ENCODE measurements around the gene CDK2.
"Not testable (repeated sequence)": the region's sequence is repeated elsewhere in the genome, so short reads cannot be mapped to it uniquely, and the experiment has no call there.

CDK2 gene

DNA sequence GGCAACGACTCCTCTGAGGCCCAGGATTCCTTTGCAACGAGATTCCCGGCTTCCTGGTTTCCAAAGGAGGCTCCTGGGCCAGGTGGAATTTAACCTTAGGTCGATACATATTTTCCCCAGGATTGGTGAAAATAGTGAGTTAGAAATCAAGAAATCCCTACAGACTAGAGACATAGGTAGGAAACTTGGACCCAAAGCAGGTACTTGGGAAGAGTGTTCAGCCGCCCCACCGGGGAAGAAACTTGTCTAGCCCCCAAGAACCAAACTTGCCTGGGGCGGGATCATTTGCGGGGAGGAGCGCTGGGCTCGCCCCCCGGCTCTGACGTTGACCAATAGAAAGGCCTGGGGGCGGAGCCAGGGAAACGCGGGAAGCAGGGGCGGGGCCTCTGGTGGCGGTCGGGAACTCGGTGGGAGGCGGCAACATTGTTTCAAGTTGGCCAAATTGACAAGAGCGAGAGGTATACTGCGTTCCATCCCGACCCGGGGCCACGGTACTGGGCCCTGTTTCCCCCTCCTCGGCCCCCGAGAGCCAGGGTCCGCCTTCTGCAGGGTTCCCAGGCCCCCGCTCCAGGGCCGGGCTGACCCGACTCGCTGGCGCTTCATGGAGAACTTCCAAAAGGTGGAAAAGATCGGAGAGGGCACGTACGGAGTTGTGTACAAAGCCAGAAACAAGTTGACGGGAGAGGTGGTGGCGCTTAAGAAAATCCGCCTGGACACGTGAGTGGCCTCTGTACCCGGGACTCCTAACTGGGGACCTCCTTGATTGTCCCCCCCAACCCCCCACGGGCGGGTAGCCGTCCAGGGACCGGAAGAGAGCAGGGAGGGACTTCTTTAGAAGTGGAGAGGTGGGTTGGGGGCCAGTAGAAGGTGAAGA lies at the start of gene CDK2:
Gene CDK2, plus strand, starts transcription at position 423 of the 874 bp plus-strand sequence. Its CDS starts 179 bp downstream, at position 602.
- DNase-seq (ENCODE audit: low read depth): peak; percentile 54

DNA sequence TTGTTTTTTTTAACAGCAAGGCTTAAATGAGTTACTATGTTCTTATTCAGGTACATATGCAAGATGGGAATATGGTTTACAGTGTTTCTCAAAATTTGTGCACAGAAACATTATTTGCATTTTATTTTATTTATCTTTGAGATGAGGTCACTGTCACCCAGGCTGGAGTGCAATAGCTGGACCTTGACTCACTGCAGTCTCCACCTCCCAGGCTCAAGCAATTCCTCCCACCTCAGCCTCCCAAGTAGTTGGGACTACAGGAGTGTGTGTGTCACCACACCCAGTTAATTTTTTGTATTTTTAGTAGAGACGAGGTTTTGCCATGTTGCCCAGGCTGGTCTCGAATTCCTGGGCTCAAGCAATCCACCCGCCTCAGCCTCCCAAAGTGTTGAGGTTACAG lies 47.6 kb upstream of the CDK2 start:
- DNase-seq (ENCODE audit: low read depth): not testable (repeated sequence)

DNA sequence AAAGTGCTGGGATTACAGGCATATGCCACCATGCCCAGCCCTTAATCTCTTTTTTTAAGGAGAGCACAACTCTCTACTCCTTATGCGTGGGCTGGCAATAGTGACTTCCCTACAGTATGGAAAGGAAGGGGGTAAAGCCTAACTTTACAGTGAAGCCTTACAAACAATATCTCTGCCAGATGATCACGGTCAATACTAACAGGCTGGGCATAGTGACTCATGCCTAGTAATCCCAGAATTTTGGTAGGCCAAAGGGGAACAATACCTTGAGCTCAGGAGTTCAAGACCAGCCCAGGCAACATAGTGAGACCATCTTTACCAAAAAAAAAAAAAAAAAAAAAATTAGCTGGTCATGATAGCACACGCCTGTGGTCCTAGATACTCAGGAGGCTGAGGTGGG lies 44.5 kb upstream of the CDK2 start:
- no peak for DNase-seq (ENCODE audit: low read depth)

DNA sequence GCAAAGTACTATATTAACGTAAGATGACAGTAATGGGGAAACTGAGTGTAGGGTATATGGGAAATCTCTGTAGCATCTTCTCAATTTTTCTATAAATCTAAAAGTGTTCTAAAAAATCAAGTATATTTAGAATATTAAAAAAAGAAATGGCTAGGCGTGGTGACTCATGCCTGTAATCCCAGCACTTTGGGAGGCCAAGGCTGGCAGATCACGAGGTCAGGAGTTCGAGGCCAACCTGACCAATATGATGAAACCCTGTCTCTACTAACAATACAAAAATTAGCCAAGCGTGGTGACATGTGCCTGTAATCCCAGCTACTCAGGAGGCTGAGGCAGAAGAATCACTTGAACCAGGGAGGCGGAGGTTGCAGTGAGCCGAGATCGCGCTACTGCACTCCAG lies 43.0 kb upstream of the CDK2 start:
- DNase-seq (ENCODE audit: low read depth): not testable (repeated sequence)

DNA sequence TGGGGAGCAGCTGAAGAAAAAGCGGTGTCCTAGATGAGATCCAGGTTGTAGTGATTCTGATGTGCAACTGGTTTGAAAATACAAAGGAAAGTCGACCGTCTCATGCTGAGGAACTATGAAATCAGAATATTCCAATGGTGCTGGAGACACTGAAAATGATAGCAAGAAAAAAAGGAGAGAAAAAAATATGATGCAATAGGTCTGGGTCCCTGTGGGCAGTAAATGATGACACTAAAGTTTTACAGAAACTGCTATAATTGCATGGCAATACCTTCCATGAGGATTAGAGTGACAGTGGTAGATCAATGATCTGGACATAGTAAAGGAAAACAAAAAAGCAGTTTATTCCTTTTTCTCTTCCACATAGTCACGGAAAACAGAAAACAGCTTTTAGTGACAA lies 41.3 kb upstream of the CDK2 start:
- DNase-seq (ENCODE audit: low read depth): no peak

DNA sequence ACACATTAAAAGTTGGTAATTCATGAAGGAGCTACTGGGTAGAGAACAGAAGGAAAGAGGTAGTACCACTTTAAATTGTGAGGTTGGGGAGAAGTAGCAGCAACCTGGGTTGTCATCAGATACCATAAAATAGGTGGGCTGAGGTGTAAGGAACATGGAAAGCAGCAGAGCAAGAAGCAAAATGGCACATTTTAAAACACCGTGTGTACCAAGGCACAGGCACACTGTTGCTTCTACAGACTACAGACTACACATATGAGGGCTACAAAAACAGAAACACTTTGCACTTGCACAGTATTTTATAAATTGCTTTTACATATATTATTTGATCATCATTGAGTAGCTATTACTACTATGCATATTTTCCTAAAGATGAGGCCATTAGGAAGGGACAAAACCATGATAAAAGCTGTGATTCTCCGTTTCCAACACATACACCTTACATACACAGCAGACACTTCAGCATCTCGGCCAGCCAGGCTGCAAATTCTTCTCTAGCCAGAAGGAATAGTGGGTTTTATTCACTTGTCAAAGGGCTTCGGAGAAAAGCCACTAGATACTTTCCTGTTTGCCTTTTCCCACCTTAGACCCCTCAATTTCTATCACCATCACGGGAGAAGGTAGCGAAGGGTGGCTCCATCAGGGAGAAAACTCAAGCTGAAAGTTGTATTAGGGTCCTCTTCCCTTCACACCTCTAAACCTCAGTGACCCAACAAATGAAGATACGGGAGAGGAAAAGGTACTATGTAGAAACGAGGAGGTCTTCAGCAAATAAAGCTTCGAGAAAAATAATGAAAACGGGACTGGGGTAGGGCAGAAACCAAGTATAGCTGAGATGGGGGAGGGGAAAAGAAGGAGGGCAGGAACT lies 40.5 kb upstream of the CDK2 start:
- DNase-seq (ENCODE audit: low read depth): no peak

DNA sequence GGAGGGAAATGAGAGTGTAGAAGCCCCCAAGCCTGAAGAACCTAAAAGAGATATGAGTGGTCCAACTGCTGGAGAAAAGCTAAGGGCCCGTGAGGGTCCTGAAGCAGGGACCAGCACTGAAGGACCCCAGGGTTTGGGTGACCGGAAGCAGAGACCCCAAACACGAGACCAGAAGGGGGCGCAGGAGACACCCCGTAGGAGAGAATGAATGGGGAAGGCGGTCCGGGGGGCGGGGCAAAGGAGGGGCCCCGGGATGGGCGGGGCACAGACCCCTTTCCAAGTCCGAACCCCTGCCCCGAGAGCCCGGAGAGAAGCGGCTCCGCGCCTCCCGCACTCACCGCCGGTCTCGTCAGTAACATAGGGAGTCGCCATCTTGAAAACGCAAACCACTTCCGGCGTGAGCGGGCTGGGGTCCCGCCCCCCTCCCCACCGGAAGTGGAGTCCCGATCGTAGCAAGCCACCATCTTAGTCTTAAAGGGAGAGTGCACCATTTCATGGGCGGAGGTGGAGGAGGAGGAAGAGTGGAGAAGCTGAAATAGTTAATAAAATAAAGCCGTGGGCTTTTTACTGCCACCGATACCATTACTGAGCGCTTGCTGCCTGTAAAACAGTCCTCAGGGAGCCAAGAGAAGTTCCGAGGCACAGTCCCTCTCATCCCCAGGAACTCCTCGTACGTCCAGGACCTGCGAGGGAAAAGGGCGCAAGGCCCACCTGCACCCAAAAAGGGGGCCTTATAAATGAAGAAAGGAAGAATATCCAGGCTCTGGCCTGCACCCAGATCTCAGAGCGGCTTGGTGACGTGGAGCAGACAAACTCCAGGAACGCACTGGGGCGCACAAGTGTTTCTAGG lies 39.7 kb upstream of the CDK2 start:
- peak; percentile 84 for DNase-seq (ENCODE audit: low read depth)

DNA sequence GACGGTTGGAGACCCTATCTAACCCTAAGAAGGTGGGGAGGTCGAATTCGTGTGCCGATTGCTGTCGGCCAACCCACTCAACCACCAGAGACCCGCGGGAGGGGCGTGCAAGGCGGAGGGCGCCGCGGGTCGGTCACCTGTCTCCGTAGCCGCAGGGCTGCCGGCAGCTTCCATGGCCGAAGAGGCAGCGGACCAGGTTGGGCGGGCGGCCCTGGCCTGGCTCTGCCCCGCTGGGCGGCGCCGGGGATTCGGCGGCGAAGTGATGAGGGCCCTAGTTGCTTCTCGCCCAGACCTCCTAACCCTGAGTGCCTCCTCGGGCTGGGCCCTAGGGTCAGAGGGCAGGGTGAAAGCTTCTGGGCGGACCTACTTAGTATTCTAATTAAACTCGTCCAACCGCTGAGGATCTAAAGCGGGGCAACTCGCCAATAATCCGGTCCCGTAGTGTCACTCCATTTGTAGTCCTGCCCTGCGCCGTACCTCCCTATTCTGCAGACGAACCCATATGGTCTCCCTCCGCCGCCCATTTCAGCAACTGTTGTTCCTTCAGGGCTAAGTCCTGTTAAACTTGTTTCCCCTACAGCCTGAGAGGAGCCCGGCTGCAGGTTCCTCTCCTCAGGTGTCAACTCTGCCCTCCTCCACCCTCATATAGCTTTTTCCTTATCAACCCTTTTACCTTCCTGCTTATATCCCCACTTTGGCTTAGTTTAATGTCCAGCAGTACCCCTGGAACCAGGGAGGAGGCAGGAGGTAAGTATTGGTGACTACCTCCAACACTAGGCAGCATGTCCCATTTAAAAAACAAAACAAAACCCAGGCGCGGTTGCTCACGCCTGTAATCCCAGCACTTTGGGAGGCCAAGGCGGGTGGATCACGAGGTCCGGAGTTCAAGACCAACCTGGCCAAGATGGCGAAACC lies 38.8 kb upstream of the CDK2 start, which contains the start of gene PYM1:
Gene PYM1, minus strand, starts transcription at position 307 of the 915 bp plus-strand sequence. Its CDS starts 133 bp downstream, at position 174.
- peak; percentile 87 for DNase-seq (ENCODE audit: low read depth)

DNA sequence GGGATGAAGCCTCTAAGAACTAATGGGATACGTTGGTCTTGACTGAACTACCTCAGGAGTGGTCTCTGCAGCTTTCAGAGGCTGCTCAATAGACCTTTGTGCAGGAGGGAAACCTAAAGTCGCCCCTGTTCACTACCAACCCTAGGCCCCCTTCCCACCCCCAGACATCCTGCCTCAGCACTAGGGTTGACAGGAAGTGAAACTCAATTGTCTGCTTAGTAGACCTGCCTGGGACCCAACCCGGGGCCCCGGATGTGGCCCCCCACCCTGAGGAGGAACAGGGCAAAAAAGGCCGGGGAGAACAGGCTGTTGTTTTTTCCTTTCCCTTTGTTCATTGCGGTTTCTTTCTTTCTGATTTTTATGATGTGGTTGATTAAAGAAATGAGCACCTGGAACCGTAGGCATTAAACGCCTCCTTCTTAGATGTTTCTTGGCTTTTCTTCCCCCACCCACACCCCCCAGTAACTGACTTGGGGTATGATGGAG lies 37.3 kb upstream of the CDK2 start:
- DNase-seq (ENCODE audit: low read depth): no peak

DNA sequence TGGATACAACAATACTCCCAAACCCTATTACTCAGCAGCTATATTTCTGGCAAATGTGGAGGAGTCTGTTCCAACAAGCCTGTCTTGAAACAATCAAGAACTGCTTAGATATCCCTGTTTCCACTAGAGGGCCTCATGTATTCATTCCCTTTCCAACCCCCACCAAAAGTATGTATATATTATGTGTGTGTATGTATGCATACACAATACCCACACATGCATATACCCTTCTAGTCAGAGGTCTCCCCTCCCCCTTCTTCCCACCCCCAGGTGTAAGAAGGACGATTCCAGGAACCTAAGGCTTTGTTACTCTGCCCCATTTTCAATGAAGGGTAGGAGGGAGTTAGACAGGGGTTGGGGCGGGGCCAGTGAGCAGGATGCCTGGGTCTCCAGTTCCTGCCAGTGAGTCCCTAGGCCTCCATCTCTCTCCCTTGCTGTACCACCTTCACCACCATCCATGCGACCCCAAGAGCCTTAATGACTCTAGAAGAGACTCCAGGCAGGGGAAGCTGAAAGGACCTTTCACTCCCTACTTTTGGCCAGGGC lies 35.8 kb upstream of the CDK2 start, which contains the start of gene DGKA:
Gene DGKA, plus strand, starts transcription at position 392 of the 546 bp plus-strand sequence. CDS start 5,342 bp downstream, outside the sequence.
- peak; percentile 37 for DNase-seq (ENCODE audit: low read depth)

DNA sequence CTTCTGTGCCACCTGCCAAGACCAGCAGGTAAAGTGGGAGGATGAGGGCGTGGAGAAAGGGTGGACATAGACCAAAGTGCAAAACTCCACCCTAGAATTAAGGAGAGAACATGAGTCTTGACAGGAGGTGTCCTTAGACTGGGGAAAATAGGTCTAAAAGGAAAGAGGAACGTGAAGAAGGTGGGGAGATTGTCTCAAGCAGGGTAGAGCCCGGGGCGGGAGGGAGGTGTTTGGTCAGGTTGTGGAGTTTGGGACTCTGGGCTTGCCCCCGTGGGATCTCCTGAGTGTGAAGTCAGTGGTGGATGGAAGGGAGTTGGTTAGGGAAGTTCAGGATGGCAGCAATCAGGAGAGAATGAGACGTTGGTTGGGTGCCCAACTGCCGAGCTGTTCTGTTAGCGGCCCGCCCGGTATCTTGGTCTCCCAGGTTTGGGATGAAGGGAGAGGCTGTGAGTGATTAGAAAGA lies 35.3 kb upstream of the CDK2 start:
- DNase-seq (ENCODE audit: low read depth): no peak

DNA sequence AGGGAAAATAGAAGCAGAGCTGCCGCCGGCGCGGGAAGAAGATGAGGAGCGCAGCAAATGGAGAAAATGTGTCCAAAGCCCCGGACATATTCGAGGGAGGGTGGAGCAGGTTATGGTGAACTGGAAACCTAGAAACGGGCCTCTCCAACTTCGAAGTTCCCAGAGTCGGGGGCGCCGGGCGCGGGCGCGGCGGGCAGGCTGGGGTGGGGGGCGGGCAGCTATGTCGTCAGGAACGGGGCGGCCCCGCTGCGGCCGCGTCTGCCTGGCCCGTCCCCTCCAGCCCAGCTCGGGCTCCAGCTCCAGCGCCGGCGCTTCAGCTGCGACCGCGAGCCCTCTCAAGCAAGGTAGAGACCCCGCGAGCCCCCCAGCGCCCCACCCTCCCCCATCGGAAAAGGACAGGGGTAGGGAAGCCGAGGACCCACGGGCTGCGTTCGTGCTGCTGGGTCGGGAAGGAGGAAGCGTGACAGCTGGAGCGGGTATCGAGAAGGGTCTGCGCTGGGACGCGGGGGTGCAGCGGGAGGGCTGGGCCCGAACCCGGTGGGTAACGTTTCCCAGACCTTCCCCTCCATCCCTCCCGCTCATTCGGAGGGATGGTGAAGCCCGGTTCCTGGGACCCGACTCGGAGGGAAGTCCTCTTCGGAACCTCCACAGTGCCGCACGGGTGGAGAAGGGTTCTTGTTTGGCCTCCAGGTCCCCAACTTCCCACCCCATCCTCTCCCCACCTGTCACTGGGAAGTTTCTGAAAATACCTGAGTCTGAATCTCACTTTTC lies 34.7 kb upstream of the CDK2 start:
- DNase-seq (ENCODE audit: low read depth): peak; percentile 20

DNA sequence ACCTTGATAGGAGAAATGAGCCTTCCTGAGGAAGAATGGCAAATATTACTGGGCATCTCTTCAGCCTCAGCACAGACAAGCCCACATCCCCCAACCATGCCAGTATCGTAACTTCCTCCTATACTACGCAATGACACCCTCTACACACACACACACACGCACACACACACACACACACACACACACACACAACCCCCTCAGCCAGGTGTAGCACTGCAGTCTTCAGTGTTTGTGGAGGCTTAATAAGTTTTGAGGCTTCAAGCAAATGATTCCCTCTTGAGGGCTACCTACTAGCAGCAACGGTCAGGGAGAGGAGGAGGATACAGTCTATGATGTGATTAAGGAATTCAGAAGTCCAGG lies 34.1 kb upstream of the CDK2 start:
- DNase-seq (ENCODE audit: low read depth): no peak

DNA sequence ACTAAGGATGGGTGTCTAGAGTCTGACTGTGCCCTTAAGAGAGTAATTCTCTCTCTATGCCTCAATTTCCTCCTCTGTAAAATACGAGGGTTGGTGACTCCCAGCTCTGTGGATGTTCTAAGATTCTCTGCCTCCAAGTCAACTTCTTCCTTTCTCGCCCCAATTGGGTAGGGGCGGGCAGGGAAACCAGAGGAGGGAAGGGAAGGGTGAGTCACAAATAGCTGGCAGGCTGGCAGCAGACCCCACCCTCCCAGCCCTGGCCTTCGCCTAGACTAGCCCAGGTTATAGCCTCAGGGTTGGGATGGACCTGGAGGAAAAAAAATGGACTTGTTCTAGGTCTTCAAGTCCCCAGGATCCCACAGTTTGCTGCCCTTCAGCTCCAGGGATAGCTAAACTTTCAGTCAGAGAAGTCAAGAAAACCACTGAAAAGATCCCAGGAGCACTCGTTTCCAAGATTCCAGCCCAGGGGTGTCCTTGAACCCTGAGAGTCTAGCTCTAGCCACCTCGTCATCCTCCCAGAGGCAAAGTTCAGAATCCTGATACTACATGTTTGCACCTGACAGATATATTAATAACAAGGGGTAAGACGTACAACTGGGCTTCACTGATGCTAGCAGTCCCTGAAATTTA lies 33.3 kb upstream of the CDK2 start:
- DNase-seq (ENCODE audit: low read depth): no peak

DNA sequence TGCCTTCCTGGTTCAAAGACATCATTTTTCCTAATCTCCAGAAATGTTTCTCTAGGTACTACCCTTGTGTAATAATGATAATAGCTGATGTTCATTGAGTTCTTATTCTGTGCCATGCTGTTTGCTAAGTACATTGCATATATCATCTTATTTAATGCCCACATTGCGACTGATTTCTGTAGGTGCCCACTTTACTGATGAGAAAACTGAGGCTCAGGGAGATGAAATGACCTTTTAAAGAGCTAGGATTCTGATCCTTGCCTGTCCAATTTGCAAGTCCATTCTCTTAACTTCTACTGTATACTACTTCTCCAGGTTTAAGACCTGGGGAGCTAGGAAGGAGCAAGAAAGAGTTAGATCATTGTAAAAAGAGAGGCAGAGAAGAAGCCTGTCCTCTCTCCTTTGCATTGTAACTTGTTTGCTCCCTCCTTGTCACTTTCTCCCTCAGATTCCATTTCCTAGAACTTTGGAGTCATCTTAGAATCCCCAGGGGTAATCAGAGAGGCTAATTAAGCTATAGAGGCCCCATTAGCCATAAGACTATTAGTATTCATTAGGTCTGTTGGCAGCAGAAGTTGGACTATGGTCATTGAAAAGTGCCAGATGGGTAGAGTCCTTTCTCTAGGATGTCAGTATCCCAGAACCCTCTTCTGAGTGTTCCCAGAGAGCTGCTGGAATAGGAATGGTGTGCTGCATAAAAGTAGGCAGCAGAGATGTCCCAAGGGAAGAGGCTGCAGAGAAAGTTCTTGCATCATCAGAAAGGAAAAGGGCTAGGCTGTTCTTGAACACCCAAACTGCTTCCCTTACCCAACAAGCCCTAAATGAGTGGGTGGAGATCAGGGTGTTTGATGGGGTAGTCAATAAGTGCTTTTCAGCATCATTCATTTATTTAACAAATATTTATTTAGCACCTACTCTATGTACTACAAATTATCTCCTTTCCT lies 32.6 kb upstream of the CDK2 start:
- no peak for DNase-seq (ENCODE audit: low read depth)

DNA sequence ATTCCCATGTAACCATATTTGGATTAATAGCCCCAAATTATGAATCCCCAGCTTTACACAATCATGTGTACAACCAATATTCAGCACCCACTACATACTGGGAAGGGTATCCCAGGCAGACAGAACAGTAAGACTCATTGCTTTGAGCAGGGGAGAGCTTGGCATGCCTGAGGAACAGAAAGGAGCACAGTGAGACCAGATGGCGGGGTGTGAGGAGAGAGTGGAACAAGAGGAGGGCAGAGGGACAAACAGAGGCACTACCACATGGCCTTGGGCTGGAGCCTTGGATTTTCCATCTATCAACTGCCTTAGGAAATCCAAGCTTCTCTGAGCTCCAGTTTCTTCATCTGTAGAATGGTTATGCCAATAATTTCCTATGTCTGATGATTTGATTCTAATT lies 31.9 kb upstream of the CDK2 start:
- no peak for DNase-seq (ENCODE audit: low read depth)

DNA sequence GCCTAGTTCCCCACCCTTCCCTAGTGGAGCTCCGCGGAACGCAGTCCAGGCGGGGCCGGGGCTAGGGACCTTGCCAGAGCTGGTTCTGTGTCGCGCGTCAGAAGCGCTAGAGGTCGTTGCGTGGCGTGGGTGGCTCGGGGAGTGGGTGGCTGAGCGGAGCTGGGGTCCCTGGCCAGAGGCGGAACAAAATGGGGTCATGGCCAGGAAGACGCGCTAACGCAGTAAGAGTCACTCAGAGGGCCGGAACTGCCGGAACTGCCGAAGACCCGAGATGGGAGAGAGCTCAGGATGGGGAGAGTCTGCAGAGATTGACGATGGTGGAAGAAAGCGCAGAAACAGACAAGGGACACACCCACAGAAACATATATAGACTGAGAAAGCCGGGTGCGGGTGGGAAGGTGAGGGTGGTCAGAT lies 30.9 kb upstream of the CDK2 start:
- no peak for DNase-seq (ENCODE audit: low read depth)

DNA sequence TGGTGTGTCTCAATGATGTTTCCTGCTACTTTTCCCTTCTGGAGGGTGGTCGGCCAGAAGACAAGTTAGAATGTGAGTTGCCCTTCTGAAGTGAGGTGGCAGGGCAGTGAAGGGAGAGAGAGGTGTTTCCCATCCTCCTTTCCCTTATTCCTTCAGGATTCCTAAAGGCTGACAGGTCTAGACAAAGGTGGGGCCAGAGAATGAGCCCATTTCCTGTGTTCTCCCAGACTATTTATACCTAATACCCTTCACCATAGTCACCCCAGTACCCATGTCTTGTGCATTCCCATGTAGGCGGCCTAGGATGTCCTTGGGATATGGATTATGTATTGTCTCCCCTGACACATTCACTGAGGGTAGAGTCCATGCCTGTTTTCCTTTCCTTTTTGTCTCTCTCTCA lies 28.6 kb upstream of the CDK2 start:
- DNase-seq (ENCODE audit: low read depth): no peak
